Measurements from ENCODE around the gene SSC4D. TPM values are rescaled to one million over a fixed set of nuclear protein-coding genes. Genes with fewer than 3 reads are reported as not detected.
"Not testable (repeated sequence)": the region's sequence is repeated elsewhere in the genome, so short reads cannot be mapped to it uniquely, and the experiment has no call there.

SSC4D gene
- not detected in 2 replicates for total RNA-seq (2014; rRNA removed; shearing (Covaris generic); ENCODE audit: low replicate concordance)

DNA sequence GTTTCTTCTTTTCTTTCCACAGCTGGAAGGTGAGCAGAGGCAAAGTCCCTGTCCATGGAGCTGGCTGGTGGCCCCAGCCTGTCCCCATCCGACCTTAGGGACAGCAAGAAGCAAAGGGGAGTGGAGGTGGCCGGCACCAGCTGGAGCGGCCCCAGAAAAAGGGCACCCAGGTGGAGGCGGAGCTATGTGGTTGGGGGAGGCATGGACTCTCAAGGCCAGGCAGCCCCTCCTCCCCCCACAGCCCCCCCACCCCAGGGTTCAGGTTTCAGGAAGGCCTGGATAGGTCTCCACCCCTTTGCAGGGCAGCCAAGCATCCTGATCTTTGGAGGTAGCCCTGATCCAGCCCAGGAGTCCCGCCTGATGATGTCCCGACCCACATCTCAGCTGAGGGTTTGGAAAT lies at the start of gene SSC4D:
SSC4D (minus strand) TSS at position 161 of the 400 bp plus-strand sequence. CDS start 5,258 bp downstream, outside the sequence.
- Histone ChIP-seq H3K9me3 (no peaks in the 10 kb centered on the region), H3K4me3 (no peak within 1 kb of the TSS), H3K27me3 (no peaks in the 10 kb centered on the region), H3K36me3 (no peaks in the 10 kb centered on the region)
- DNase-seq: no peak

DNA sequence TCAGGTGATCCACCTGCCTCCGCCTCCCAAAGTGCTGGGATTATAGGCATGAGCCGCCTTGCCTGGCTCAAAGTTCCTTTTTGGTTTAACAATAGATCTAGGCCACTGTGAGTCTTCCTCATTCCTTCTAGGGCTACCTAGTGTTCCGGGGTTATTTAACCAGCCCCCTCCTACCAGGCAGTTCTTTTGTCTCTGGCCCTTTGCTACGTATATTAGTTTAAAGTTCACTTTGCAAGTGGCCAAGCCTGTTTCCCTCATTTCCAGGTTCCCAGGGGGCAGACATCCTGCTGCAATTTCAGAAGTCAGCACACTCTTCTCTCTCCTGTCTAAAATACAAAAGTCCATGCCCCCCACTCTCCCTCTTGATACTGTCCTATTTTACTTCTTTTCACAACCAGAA lies 49.0 kb upstream of the SSC4D start:
- H3K9me3 ChIP-seq, DNase-seq, H3K4me3 ChIP-seq, H3K36me3 ChIP-seq, H3K27me3 ChIP-seq: not testable (repeated sequence)

DNA sequence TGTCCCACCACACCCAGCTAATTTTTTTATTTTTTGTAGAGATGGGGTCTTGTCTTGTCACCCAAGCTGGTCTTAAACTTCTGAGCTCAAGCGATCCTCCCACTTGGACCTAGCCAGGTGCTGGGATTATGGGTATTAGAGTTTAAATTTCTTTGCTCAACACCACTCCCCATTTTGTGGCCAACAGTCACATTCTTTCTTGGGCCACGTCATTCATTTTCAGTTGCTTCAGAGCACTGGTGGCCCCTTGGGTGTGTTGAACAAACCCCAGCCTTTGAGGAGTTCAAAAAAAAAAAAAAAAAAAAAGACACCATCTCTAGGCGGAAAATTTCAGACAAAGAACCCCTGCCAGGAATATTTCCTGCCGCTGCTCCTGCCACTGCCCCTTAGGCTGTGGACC lies 47.5 kb upstream of the SSC4D start:
- DNase-seq, H3K9me3 ChIP-seq, H3K27me3 ChIP-seq, H3K36me3 ChIP-seq, H3K4me3 ChIP-seq: not testable (repeated sequence)

- not testable (repeated sequence) for H3K4me3 ChIP-seq, H3K36me3 ChIP-seq, H3K9me3 ChIP-seq, H3K27me3 ChIP-seq
- peak; percentile 30 for DNase-seq
These were observed 36.1 kb upstream of the SSC4D start for GRCh38 chr7:76445577-76446008.

- H3K36me3 ChIP-seq, DNase-seq, H3K9me3 ChIP-seq, H3K4me3 ChIP-seq, H3K27me3 ChIP-seq: not testable (repeated sequence)
These were observed 34.3 kb upstream of the SSC4D start for GRCh38 chr7:76443846-76444245.

DNA sequence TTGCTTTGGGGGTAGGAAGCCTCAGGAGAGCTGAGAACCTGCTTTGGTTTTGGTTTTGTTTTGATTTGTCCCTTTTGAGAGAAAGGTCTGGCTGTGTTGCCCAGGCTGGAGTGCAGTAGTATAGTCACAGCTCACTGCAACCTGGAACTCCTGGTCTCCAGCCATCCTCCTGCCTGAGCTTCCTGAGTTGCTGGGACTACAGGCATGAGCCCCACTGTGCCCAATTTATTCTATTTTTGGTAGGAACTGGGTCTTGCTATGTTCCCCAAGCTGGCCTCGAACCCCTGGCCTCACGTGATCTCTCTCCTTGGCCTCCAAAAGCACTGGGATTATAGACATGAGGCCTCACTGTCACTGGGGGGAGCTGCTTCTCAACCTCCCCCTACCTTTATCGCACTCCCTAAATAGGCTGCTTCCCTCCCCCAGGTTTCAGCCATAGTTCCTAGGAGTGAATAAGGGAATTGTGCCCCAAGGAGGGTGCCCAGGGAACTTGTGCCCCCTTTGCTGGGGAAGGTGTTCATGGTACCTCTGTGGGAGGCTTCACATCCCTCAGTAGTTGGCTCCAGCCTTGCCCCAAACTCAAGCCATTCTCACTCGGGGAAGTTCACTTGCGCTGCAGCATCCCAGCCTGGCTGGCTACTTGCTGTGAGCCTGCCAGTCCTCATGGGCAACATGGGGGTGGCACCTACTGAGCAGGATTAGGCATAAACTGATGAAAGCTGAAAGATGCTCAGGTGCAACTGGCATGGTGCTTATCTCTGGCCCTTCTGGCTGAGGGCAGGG lies 33.4 kb upstream of the SSC4D start:
- not testable (repeated sequence) for H3K36me3 ChIP-seq, DNase-seq

DNA sequence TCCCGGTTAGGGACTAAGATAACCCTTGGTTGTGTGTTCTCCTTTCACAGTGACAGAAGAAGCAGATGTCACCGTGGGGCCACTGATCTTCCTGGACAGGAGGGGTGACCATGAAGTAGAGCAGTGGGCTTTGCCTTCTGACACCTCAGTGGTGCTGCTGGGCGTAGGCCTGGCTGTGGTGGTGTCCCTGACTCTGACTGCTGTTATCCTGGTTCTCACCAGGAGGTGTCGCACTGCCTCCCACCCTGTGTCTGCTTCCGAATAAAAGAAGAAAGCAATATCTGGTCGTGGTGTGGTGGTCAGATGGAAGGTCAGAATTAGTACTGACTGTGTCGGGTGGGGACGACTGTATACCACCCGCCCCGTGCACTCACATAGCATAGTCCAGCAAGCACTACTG lies 32.3 kb upstream of the SSC4D start:
- H3K9me3 ChIP-seq, H3K4me3 ChIP-seq, DNase-seq, H3K36me3 ChIP-seq, H3K27me3 ChIP-seq: not testable (repeated sequence)

More for the DNA sequence above, 33.4 kb upstream of the SSC4D start:
- H3K4me3 ChIP-seq, H3K27me3 ChIP-seq, H3K9me3 ChIP-seq: not testable (repeated sequence)

DNA sequence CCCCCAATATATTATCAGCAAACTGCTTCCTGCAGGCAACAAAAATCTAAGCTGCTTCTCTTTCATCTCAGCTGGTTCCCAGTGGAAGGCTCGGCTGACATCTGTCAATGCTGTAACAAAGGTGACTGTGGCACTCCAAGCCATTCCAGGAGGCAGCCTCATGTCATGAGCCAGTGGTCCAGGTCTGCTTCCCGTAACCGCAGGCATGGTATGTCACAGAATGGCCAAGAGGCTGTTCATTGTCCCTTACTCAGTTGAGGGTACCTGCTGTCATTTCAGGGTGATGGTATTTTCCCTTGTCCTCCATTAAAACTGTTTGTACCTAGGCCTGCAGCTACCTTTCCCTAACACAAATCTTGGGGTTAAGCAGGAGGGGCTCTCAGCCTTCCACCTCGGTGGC lies 30.9 kb upstream of the SSC4D start:
- H3K4me3 ChIP-seq, DNase-seq: not testable (repeated sequence)

GRCh38 chr7:76439120-76439888 lies 29.8 kb upstream of the SSC4D start:
- H3K36me3 ChIP-seq, H3K9me3 ChIP-seq, H3K4me3 ChIP-seq, H3K27me3 ChIP-seq, DNase-seq: not testable (repeated sequence)

More for the DNA sequence above, 30.9 kb upstream of the SSC4D start:
- not testable (repeated sequence) for H3K9me3 ChIP-seq, H3K27me3 ChIP-seq, H3K36me3 ChIP-seq

DNA sequence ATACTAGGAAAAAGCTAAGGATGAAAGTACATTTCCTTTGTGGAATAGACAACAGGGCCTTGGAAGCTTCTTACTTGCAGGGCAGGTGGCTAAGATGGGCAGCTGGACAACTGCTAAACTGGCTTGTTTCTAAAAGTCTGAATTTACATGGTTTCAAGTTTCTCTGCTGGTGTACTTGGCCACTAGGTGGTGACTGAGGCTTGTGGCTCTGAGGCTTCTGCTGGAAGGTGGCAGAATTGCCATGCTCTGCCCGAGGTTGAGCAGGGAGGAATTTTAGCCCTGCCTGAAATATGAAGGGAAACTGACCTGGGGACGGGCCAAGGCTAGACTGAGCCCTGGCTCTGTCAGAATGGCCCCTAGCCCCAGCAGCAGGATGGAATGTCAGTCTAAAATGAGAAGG lies 28.4 kb upstream of the SSC4D start:
- not testable (repeated sequence) for H3K36me3 ChIP-seq, H3K4me3 ChIP-seq, H3K27me3 ChIP-seq, H3K9me3 ChIP-seq
- DNase-seq: peak; percentile 80

DNA sequence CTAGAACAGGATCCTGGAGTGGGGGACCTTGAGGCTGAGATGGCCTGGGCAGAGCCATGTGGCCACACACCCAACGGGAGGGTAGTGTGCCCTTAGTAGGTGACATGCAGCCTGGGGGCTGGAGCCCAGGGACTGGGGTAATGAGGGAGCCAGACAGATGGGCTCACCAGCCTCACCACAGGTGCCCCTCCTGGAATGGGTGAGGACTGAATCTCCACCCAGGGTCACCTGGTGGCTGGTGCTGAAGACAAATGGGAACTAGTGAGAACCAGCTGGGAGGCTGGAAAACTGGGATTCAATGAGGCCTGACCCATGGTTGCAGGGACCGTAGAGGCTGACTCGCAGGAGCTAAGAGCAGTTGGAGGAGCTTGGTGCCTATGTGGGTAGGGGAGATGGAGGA lies 21.3 kb upstream of the SSC4D start:
- H3K4me3 ChIP-seq: no peak overlapping the region
- no peak for DNase-seq
- H3K9me3 ChIP-seq: no peaks in the 10 kb centered on the region
- H3K27me3 ChIP-seq: no peaks in the 10 kb centered on the region
- no peaks in the 10 kb centered on the region for H3K36me3 ChIP-seq

DNA sequence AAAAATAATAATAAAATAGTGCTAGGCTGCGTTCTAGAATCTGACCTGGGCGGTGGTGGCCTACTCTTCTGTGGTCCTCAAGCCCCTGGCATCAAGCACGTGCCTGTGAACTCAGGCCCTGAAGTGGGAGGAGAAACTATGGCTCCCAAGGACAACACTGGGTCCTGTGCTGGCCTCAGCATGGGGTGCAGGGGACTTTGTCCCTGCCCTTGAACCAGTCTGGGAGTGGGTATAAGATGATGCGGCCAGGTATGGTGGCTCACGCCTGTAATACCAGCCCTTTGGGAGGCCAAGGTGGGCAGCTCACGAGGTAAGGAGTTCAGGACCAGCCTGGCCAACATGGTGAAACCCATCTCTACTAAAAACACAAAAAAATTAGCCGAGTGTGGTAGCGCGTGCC lies 20.7 kb upstream of the SSC4D start:
- Histone ChIP-seq H3K27me3 (no peaks in the 10 kb centered on the region), H3K4me3 (no peak overlapping the region), H3K9me3 (no peaks in the 10 kb centered on the region), H3K36me3 (no peaks in the 10 kb centered on the region)
- DNase-seq: no peak

DNA sequence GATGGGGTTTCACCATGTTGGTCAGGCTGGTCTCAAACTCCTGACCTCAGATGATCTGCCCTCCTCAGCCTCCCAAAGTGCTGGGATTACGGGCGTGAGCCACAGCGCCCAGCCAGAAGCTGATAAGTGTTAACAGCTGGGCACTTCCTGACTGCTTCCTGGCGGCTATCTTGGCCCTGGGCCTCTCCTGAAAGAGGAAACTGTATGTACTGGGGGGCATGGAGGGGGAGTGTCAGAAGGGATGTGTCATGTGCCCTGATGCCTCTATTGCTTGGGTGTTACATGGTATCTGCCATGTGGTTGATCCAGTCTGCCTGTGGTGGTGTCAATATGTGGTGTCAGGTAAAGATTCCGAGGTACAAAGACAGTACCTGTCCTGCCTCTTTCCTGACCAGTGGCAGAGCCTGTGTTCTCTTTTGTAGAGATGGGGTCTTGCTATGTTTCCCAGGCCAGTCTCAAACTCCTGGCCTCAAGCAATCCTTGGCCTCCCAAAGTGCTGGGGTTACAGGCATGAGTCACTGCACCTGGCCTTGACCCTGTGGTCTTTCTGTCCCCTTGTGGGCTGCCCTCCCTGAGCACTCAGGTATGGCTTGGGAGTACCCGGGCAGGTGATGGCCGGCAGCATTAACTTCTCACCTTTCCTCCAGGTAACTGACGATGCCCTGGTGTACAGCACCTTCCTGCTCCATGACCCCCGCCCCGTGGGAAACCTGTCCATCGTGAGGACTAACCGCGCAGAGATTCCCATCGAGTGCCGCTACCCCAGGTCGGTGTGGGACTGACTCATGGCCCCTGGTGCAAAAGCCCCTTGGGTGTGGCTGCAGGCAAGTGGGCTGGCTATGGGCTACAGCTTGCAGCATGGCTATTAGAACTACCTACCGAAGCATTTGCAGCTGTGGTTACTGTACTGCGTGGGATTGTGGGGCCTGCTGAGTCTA lies 19.6 kb upstream of the SSC4D start:
- Histone ChIP-seq H3K36me3 (no peaks in the 10 kb centered on the region), H3K4me3 (no peak overlapping the region), H3K27me3 (no peaks in the 10 kb centered on the region), H3K9me3 (no peaks in the 10 kb centered on the region)
- DNase-seq: peak; percentile 26

GRCh38 chr7:76428149-76428823 lies 18.8 kb upstream of the SSC4D start:
- no peaks in the 10 kb centered on the region for H3K9me3 ChIP-seq
- no peak overlapping the region for H3K4me3 ChIP-seq
- DNase-seq: no peak
- H3K27me3 ChIP-seq: no peaks in the 10 kb centered on the region
- H3K36me3 ChIP-seq: no peaks in the 10 kb centered on the region

DNA sequence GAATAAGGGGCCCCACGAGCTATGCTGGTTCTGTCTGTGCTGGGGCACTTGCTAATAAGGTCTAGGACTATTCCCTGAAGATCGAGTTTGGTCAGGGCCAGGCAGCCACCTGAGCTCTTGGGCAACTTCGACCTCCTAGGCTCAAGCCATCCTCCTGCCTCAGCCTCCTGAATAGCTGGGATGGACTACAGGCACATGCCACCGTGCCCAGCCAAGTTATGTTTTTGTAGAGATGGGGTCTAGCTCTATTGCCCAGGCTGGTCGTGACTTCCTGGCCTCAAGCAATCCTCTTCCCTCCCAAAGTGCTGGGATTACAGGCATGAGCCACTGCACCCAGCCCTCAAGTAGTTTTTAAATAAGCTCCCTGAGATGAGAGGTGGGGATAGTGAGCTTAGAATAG lies 18.1 kb upstream of the SSC4D start:
- H3K4me3 ChIP-seq: no peak overlapping the region
- DNase-seq: no peak
- no peaks in the 10 kb centered on the region for H3K36me3 ChIP-seq
- no peaks in the 10 kb centered on the region for H3K27me3 ChIP-seq
- no peaks in the 10 kb centered on the region for H3K9me3 ChIP-seq

- no peaks in the 10 kb centered on the region for H3K27me3 ChIP-seq
- H3K4me3 ChIP-seq: no peak overlapping the region
- no peaks in the 10 kb centered on the region for H3K36me3 ChIP-seq
- H3K9me3 ChIP-seq: no peaks in the 10 kb centered on the region
- DNase-seq: no peak
These were observed 16.7 kb upstream of the SSC4D start for GRCh38 chr7:76426246-76426645.
